Loucy (cell line): Measurements from ENCODE around the gene UBE3D.

Experiments
- EZH2phosphoT487 ChIP-seq: fragments of 200-600 bp; IDR thresholded peaks from 2 replicates; pipeline ENCODE4 v1.6.1; 2018; ENCODE audit warnings: antibody characterized with exemption, mild to moderate bottlenecking, moderate library complexity, borderline replicate concordance
- TF ChIP-seq, protein P1 (sequence below): fragments of 200-600 bp; sonication (generic); conservative IDR thresholded peaks from 2 replicates; pipeline ENCODE4 v1.5.1; 2014; ENCODE audit warnings: mild to moderate bottlenecking, antibody characterized with exemption, low read length

DNA sequence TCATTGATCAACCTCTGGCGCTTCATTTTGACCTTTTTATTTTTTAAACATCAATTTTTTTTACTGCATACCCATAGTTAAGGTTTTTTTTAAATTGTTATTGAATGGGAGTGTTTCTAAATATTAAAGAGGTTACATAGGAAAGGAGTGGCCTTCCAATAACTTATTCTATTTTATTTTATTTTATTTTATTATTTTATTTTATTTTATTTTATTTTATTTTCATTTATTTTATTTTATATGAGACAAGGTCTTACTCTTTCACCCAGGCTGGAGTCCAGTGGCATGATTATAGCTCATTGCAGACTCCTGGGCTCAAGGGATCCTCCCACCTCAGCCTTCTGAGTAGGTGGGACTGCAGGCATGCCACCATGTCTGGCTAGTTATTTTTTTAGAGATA, 32.0 kb upstream of the UBE3D start:
- no peak for TF ChIP-seq EZH2phosphoT487
- TF ChIP-seq, protein P1, sequence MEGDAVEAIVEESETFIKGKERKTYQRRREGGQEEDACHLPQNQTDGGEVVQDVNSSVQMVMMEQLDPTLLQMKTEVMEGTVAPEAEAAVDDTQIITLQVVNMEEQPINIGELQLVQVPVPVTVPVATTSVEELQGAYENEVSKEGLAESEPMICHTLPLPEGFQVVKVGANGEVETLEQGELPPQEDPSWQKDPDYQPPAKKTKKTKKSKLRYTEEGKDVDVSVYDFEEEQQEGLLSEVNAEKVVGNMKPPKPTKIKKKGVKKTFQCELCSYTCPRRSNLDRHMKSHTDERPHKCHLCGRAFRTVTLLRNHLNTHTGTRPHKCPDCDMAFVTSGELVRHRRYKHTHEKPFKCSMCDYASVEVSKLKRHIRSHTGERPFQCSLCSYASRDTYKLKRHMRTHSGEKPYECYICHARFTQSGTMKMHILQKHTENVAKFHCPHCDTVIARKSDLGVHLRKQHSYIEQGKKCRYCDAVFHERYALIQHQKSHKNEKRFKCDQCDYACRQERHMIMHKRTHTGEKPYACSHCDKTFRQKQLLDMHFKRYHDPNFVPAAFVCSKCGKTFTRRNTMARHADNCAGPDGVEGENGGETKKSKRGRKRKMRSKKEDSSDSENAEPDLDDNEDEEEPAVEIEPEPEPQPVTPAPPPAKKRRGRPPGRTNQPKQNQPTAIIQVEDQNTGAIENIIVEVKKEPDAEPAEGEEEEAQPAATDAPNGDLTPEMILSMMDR, result no peak
